ENCODE measurements around the gene EDNRB. TPM values are rescaled to one million over a fixed set of nuclear protein-coding genes. Genes with fewer than 3 reads are reported as not detected.

Gene EDNRB
- total RNA-seq, 2 donors from 2014 or later: 4.4 to 5.9 TPM

- Mint-ChIP-seq H3K36me3 (ENCODE audit: low read depth) (no peaks in the 10 kb centered on the region), H3K27ac (no peak overlapping the region), H3K4me3 (no peak overlapping the region), H3K27me3 (ENCODE audit: insufficient read depth) (no peaks in the 10 kb centered on the region), H3K4me1 (peaks cover 5% of the 10 kb centered on the region), H3K9me3 (no peaks in the 10 kb centered on the region)
- Histone ChIP-seq H3K4me1 (ENCODE audit: control insufficient read depth, insufficient read depth, low read length) (no peaks in the 10 kb centered on the region), H3K27ac (ENCODE audit: low read depth, low read length) (no peak overlapping the region), H3K36me3 (ENCODE audit: control insufficient read depth, insufficient read depth, low read length) (no peaks in the 10 kb centered on the region), H3K9ac (ENCODE audit: extremely low read depth, low read length, poor library complexity, severe bottlenecking) (no peak overlapping the region), H3K4me3 (ENCODE audit: low read length) (no peak overlapping the region), H3K9me3 (ENCODE audit: control insufficient read depth, low read length) (no peaks in the 10 kb centered on the region), H3K27me3 (ENCODE audit: control insufficient read depth, insufficient read depth, low read length, poor library complexity, severe bottlenecking) (peaks cover 5% of the 10 kb centered on the region)
- TF ChIP-seq CTCF (conservative IDR thresholded peaks at IDR 0.05): no peak
- no peak for DNase-seq
- WGBS, 2 experiments (ENCODE audit: insufficient coverage in 1 of 2, insufficient read length in 1 of 2): 100% methylated on average over 1 of the region's 1 CpG; no CpG with 5 or more reads in 1 of the 2 experiments
Measured at GRCh38 chr13:77860507-77860981, 58.1 kb downstream of the EDNRB start.

- no peaks in the 10 kb centered on the region for H3K36me3 ChIP-seq (ENCODE audit: control insufficient read depth, insufficient read depth, low read length)
- no peak for DNase-seq
- Mint-ChIP-seq H3K27ac (no peak overlapping the region), H3K4me1 (peaks cover 15% of the 10 kb centered on the region), H3K36me3 (ENCODE audit: low read depth) (no peaks in the 10 kb centered on the region), H3K9me3 (no peaks in the 10 kb centered on the region), H3K27me3 (ENCODE audit: insufficient read depth) (no peaks in the 10 kb centered on the region), H3K4me3 (no peak overlapping the region)
- no peak for TF ChIP-seq CTCF (conservative IDR thresholded peaks at IDR 0.05)
- no peak overlapping the region for H3K27ac ChIP-seq (ENCODE audit: low read depth, low read length)
- no peaks in the 10 kb centered on the region for H3K9me3 ChIP-seq (ENCODE audit: control insufficient read depth, low read length)
- 88 to 93% methylated on average over 7 to 8 of the region's 8 CpGs for WGBS, 2 experiments (ENCODE audit: insufficient coverage in 1 of 2, insufficient read length in 1 of 2)
- no peak overlapping the region for H3K4me3 ChIP-seq (ENCODE audit: low read length)
- H3K9ac ChIP-seq (ENCODE audit: extremely low read depth, low read length, poor library complexity, severe bottlenecking): no peak overlapping the region
- H3K27me3 ChIP-seq (ENCODE audit: control insufficient read depth, insufficient read depth, low read length, poor library complexity, severe bottlenecking): no peaks in the 10 kb centered on the region
- no peaks in the 10 kb centered on the region for H3K4me1 ChIP-seq (ENCODE audit: control insufficient read depth, insufficient read depth, low read length)
Measured at GRCh38 chr13:77859450-77859849, 59.2 kb downstream of the EDNRB start.

- Mint-ChIP-seq H3K4me3 (no peak overlapping the region), H3K4me1 (peaks cover 25% of the 10 kb centered on the region), H3K27ac (no peak overlapping the region), H3K9me3 (peaks cover under 1% of the 10 kb centered on the region), H3K36me3 (ENCODE audit: low read depth) (no peaks in the 10 kb centered on the region), H3K27me3 (ENCODE audit: insufficient read depth) (no peaks in the 10 kb centered on the region)
- H3K27ac ChIP-seq (ENCODE audit: low read depth, low read length): peak overlapping the region; percentile 62
- no peaks in the 10 kb centered on the region for H3K36me3 ChIP-seq (ENCODE audit: control insufficient read depth, insufficient read depth, low read length)
- H3K27me3 ChIP-seq (ENCODE audit: control insufficient read depth, insufficient read depth, low read length, poor library complexity, severe bottlenecking): no peaks in the 10 kb centered on the region
- TF ChIP-seq CTCF (conservative IDR thresholded peaks at IDR 0.05): no peak
- no peak for DNase-seq
- no peaks in the 10 kb centered on the region for H3K9me3 ChIP-seq (ENCODE audit: control insufficient read depth, low read length)
- H3K4me3 ChIP-seq (ENCODE audit: low read length): no peak overlapping the region
- H3K9ac ChIP-seq (ENCODE audit: extremely low read depth, low read length, poor library complexity, severe bottlenecking): no peak overlapping the region
- peaks cover 9% of the 10 kb centered on the region for H3K4me1 ChIP-seq (ENCODE audit: control insufficient read depth, insufficient read depth, low read length)
Measured at GRCh38 chr13:77857531-77858209, 61.0 kb downstream of the EDNRB start.
